ENCODE results near the gene MYOCOS. TPM values are rescaled to one million over a fixed set of nuclear protein-coding genes. Genes with fewer than 3 reads are reported as not detected.

The MYOCOS gene, protein sequence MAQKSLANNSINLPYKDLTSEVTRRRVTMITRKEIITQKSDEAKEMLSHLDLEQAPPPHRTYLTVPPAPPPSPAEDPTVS
- not detected in 5 replicates for total RNA-seq (2022; extraction: Qiagen RNA extraction; ENCODE audit: low read depth)

DNA sequence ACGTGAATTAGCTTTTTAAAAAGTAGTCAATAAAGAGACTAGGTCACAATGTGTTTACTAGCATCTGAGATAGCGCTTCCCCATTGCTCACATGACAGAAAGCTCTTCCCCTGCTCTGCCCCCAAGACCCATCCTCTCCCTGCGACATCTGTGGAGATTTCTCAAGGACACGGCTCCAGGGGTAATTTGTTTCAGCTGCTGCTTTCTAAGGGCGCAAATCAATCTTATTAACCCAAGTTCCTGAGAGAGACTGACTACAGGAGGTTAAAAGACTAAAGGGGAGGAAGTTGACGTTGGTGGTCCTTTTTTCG, at the start of gene MYOCOS:
Gene MYOCOS (plus strand): TSS at position 92 of the 311 bp plus-strand sequence. CDS start 1,641 bp downstream, outside the sequence.

GRCh38 chr1:171652234-171652822, 30.3 kb downstream of the MYOCOS start, which contains the start of gene MYOC:
Gene MYOC, minus strand, starts transcription at chr1:171652688. Its CDS starts 77 bp downstream, at chr1:171652611.

Other genes starting within 250 kb of the MYOCOS start
- gene PRRC2C, start 136.7 kb upstream of the MYOCOS start, total RNA-seq (2022; extraction: Qiagen RNA extraction; ENCODE audit: low read depth), result 58.2 to 91.6 TPM (median 79.8 TPM) in 5 replicates
- gene MYOC, start 30.4 kb downstream of the MYOCOS start, total RNA-seq (2022; extraction: Qiagen RNA extraction; ENCODE audit: low read depth), result 0.06 TPM in 1 of 5 replicates, not detected in the others
- gene VAMP4, start 119.8 kb downstream of the MYOCOS start, total RNA-seq (2022; extraction: Qiagen RNA extraction; ENCODE audit: low read depth), result 4.0 to 5.7 TPM (median 4.7 TPM) in 5 replicates
- gene METTL13, start 159.4 kb downstream of the MYOCOS start, total RNA-seq (2022; extraction: Qiagen RNA extraction; ENCODE audit: low read depth), result 30.3 to 49.1 TPM (median 45.0 TPM) in 5 replicates
- 0.15 to 0.79 TPM (median 0.51 TPM) in 5 replicates for gene DNM3, start 219.3 kb downstream of the MYOCOS start, total RNA-seq (2022; extraction: Qiagen RNA extraction; ENCODE audit: low read depth)

Data from A549 treated with ZK216348 at 1 μM for 4 hours (cell line).